RWPE2 (cell line): ENCODE results near the gene OGT.

Experiments
- ATAC-seq: fragments of 200-7000 bp; cut with Tn5 transposase; 3 replicates; pipeline ENCODE4 v1.9.1; 2021; ENCODE audit warnings: low read depth
- DNase-seq: peaks from one replicate; pipeline ENCODE4 v3.0.0-alpha.2; 2020; ENCODE audit warnings: low spot score
- H3K27ac ChIP-seq: fragments of 450-650 bp; 2 replicates; pipeline ENCODE4 v1.5.1; 2017; ENCODE audit warnings: mild to moderate bottlenecking; ENCODE audit not compliant: poor library complexity, severe bottlenecking
- H3K27me3 ChIP-seq: fragments of 250-450 bp; sonication (Bioruptor Pico); 2 replicates; pipeline ENCODE4 v1.5.1; 2021; ENCODE audit warnings: mild to moderate bottlenecking, moderate library complexity; ENCODE audit not compliant: insufficient read depth, poor library complexity, severe bottlenecking
- H3K36me3 ChIP-seq: fragments of 250-450 bp; sonication (Bioruptor Pico); 2 replicates; pipeline ENCODE4 v1.5.1; 2020; ENCODE audit warnings: low read depth, mild to moderate bottlenecking, moderate library complexity
- H3K4me1 ChIP-seq: fragments of 250-450 bp; sonication (Bioruptor Pico); 2 replicates; pipeline ENCODE4 v1.5.1; 2021; ENCODE audit warnings: mild to moderate bottlenecking, moderate library complexity; ENCODE audit not compliant: insufficient read depth, poor library complexity, severe bottlenecking
- H3K4me3 ChIP-seq: fragments of 250-450 bp; sonication (Bioruptor Pico); 2 replicates; pipeline ENCODE4 v1.5.1; 2021; ENCODE audit warnings: mild to moderate bottlenecking, moderate library complexity; ENCODE audit not compliant: severe bottlenecking
- H3K9me3 ChIP-seq: fragments of 250-450 bp; sonication (Bioruptor Pico); 2 replicates; pipeline ENCODE4 v1.5.1; 2021; ENCODE audit warnings: mild to moderate bottlenecking, moderate library complexity; ENCODE audit not compliant: severe bottlenecking
- CTCF ChIP-seq: fragments of 450-650 bp; IDR thresholded peaks from one replicate; pipeline ENCODE4 v1.5.1; 2017; ENCODE audit warnings: mild to moderate bottlenecking, moderate library complexity; ENCODE audit not compliant: poor library complexity, severe bottlenecking

The OGT gene

GRCh38 chrX:71533851-71534561 lies 1.1 kb downstream of the OGT start:
- no peaks in the 10 kb centered on the region for H3K9me3 ChIP-seq
- peak overlapping the region; percentile 80 for H3K4me3 ChIP-seq
- peaks cover 6% of the 10 kb centered on the region for H3K4me1 ChIP-seq
- ATAC-seq (peak; percentile 44; the same call in 2 of the 3 replicates), DNase-seq (no peak)
- no peak for TF ChIP-seq CTCF
- no peaks in the 10 kb centered on the region for H3K27me3 ChIP-seq
- H3K27ac ChIP-seq = peak overlapping the region; percentile 69
- H3K36me3 ChIP-seq = peaks cover 26% of the 10 kb centered on the region

- no peaks in the 10 kb centered on the region for H3K27me3 ChIP-seq
- ATAC-seq (no peak), DNase-seq (no peak)
- peaks cover 36% of the 10 kb centered on the region for H3K36me3 ChIP-seq
- H3K27ac ChIP-seq = peak overlapping the region; percentile 69
- TF ChIP-seq CTCF = no peak
- peaks cover 6% of the 10 kb centered on the region for H3K4me1 ChIP-seq
- H3K9me3 ChIP-seq = no peaks in the 10 kb centered on the region
- peak overlapping the region; percentile 80 for H3K4me3 ChIP-seq
Measured at GRCh38 chrX:71534773-71535544, 2.1 kb downstream of the OGT start.

GRCh38 chrX:71536285-71536684 lies 3.4 kb downstream of the OGT start:
- Histone ChIP-seq H3K36me3 (peaks cover 39% of the 10 kb centered on the region), H3K9me3 (no peaks in the 10 kb centered on the region), H3K27me3 (no peaks in the 10 kb centered on the region), H3K4me3 (peak overlapping the region; percentile 80), H3K4me1 (peaks cover 11% of the 10 kb centered on the region), H3K27ac (no peak overlapping the region)
- ATAC-seq (no peak), DNase-seq (no peak)
- no peak for TF ChIP-seq CTCF

- Histone ChIP-seq H3K4me3 (no peak overlapping the region), H3K4me1 (peaks cover 17% of the 10 kb centered on the region), H3K27me3 (no peaks in the 10 kb centered on the region), H3K27ac (no peak overlapping the region), H3K36me3 (peaks cover 39% of the 10 kb centered on the region), H3K9me3 (no peaks in the 10 kb centered on the region)
- no peak for DNase-seq
- TF ChIP-seq CTCF = no peak
- no peak for ATAC-seq
Measured at GRCh38 chrX:71537743-71538142, 4.8 kb downstream of the OGT start.

- H3K27ac ChIP-seq = peak overlapping the region; percentile 72
- no peak for TF ChIP-seq CTCF
- DNase-seq (no peak), ATAC-seq (no peak)
- H3K9me3 ChIP-seq = no peaks in the 10 kb centered on the region
- peaks cover 30% of the 10 kb centered on the region for H3K4me1 ChIP-seq
- peaks cover 60% of the 10 kb centered on the region for H3K36me3 ChIP-seq
- H3K4me3 ChIP-seq = no peak overlapping the region
- no peaks in the 10 kb centered on the region for H3K27me3 ChIP-seq
Measured at GRCh38 chrX:71540801-71541200, 7.9 kb downstream of the OGT start.
